ENCODE data around the gene DOP1B.
"Not testable (repeated sequence)": the region's sequence is repeated elsewhere in the genome, so short reads cannot be mapped to it uniquely, and the experiment has no call there.

DOP1B gene

GRCh38 chr21:36174780-36175179 is 18.2 kb downstream of the DOP1B start:
- no peak for DNase-seq

- DNase-seq, result no peak
Measured at GRCh38 chr21:36175771-36176565, 19.3 kb downstream of the DOP1B start.

- no peak for DNase-seq
Measured at GRCh38 chr21:36178349-36178748, 21.7 kb downstream of the DOP1B start.

- no peak for DNase-seq
Measured at GRCh38 chr21:36179145-36179544, 22.5 kb downstream of the DOP1B start.

GRCh38 chr21:36180963-36181362 is 24.3 kb downstream of the DOP1B start:
- DNase-seq, result no peak

- no peak for DNase-seq
Measured at GRCh38 chr21:36183144-36183795, 26.6 kb downstream of the DOP1B start.

GRCh38 chr21:36184545-36184944 is 27.9 kb downstream of the DOP1B start:
- DNase-seq, result no peak

- DNase-seq, result no peak
Measured at GRCh38 chr21:36185523-36185922, 28.9 kb downstream of the DOP1B start.

- no peak for DNase-seq
Measured at GRCh38 chr21:36186081-36186480, 29.5 kb downstream of the DOP1B start.

GRCh38 chr21:36186506-36187399 is 30.1 kb downstream of the DOP1B start:
- DNase-seq, result no peak

GRCh38 chr21:36188081-36188681 is 31.6 kb downstream of the DOP1B start:
- DNase-seq, result no peak

- DNase-seq, result no peak
Measured at GRCh38 chr21:36188937-36189336, 32.3 kb downstream of the DOP1B start.

GRCh38 chr21:36190736-36191135 is 34.1 kb downstream of the DOP1B start:
- DNase-seq, result no peak

GRCh38 chr21:36193200-36193599 is 36.6 kb downstream of the DOP1B start:
- no peak for DNase-seq

GRCh38 chr21:36194024-36194423 is 37.4 kb downstream of the DOP1B start:
- DNase-seq, result no peak

- DNase-seq, result no peak
Measured at GRCh38 chr21:36195613-36196012, 39.0 kb downstream of the DOP1B start.

GRCh38 chr21:36199021-36199420 is 42.4 kb downstream of the DOP1B start:
- DNase-seq, result no peak

- not testable (repeated sequence) for DNase-seq
Measured at GRCh38 chr21:36199575-36199974, 43.0 kb downstream of the DOP1B start.

- no peak for DNase-seq
Measured at GRCh38 chr21:36200081-36200561, 43.5 kb downstream of the DOP1B start.

GRCh38 chr21:36202726-36203602 is 46.3 kb downstream of the DOP1B start:
- no peak for DNase-seq

GRCh38 chr21:36203603-36203889 is 46.9 kb downstream of the DOP1B start:
- no peak for DNase-seq

GRCh38 chr21:36204980-36205379 is 48.4 kb downstream of the DOP1B start:
- no peak for DNase-seq

All from bone marrow (tissue), 2 donors.